GM19351 (cell line): ENCODE measurements around the gene YTHDC1.
"Not testable (repeated sequence)": the region's sequence is repeated elsewhere in the genome, so short reads cannot be mapped to it uniquely, and the experiment has no call there.

Experiments
- ATAC-seq: cut with Tn5 transposase; IDR thresholded peaks from one replicate; pipeline ENCODE4 v1.9.1; 2021; ENCODE audit warnings: mild to moderate bottlenecking, moderate library complexity; ENCODE audit not compliant: unreplicated experiment

YTHDC1 gene

DNA sequence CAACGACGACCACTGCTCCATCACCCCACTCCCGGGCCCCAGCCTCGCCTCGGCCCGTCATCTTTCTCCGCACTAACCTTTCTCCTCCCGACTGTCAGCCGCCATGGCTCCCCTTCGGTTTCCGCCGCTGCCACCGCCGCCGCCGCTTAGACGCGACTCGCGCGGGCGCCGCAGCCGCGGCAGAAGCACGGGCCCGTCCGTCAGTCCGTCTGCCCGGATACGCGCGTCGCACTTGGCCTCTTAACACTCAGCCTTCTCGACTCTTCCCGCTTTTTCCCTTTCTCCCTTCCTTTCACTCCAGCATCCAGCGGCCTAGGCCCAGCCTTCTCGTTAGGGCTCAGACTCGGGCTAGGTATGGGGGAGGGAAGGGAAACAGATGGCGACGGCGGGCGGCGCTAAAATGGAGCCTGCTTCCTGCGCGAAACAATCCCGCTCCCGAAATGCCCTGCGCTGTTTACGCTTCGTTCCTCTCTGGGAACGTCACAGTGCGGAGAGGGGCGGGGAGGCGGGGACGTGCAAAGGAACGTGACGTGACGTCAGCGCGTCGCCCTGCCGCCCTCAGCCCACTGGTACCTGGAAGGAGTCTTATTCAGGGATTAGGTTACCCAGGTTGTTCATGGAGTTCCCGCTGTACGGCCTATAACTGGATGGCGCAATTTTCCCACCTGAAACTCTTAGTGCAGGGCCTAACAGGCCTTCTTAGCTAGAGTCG is at the start of gene YTHDC1:
Gene YTHDC1 (minus strand): TSS at position 442 of the 712 bp plus-strand sequence. CDS start 337 bp downstream, at position 105.
- peak; percentile 92 for ATAC-seq

- ATAC-seq, result no peak
These were observed 49.4 kb upstream of the YTHDC1 start for GRCh38 chr4:68399306-68399705.

DNA sequence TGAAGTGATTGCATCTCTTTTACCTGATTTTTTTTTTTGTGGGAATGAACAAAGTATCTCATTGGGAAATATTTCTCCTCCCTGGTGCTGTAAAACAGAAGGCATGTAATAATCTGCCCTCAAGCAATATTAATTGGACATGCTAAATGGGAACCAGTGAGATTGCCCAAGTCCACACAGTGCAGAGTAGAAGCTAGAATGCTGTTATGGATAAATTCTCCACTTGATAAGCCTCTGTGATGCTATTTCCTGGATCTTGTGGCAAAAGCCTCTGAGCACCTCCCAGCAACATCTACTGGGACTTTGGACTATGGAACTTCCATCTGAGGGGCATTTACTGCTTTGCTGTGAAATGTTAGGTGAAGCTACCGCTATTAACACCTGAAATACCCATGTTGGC is 46.9 kb upstream of the YTHDC1 start:
- ATAC-seq, result no peak

GRCh38 chr4:68391436-68391835 is 41.5 kb upstream of the YTHDC1 start:
- no peak for ATAC-seq

GRCh38 chr4:68390205-68390935 is 40.5 kb upstream of the YTHDC1 start:
- no peak for ATAC-seq

GRCh38 chr4:68389386-68389913 is 39.6 kb upstream of the YTHDC1 start:
- ATAC-seq, result not testable (repeated sequence)

GRCh38 chr4:68388347-68388865 is 38.5 kb upstream of the YTHDC1 start:
- ATAC-seq, result no peak

DNA sequence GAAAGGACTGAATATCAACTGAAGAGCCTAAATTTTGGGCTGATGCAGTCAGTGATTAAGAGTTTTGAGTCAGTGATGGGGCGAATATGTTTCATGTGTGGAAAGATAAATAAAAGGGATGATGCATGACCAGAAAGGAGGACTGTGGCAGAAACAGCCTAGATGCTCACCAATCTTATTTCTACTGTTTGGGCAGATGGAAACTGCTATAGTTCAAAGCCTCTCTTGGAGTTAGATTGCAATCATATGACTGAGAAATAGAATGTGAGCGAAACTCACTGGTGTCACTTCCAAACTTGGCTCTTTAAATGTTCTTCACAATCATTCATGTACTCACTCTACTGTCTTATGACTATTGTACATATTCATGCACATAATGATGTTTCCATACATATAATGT is 35.4 kb upstream of the YTHDC1 start:
- ATAC-seq, result no peak

- no peak for ATAC-seq
These were observed 33.2 kb upstream of the YTHDC1 start for GRCh38 chr4:68383115-68383514.

- ATAC-seq, result no peak
These were observed 28.3 kb upstream of the YTHDC1 start for GRCh38 chr4:68378226-68378625.

DNA sequence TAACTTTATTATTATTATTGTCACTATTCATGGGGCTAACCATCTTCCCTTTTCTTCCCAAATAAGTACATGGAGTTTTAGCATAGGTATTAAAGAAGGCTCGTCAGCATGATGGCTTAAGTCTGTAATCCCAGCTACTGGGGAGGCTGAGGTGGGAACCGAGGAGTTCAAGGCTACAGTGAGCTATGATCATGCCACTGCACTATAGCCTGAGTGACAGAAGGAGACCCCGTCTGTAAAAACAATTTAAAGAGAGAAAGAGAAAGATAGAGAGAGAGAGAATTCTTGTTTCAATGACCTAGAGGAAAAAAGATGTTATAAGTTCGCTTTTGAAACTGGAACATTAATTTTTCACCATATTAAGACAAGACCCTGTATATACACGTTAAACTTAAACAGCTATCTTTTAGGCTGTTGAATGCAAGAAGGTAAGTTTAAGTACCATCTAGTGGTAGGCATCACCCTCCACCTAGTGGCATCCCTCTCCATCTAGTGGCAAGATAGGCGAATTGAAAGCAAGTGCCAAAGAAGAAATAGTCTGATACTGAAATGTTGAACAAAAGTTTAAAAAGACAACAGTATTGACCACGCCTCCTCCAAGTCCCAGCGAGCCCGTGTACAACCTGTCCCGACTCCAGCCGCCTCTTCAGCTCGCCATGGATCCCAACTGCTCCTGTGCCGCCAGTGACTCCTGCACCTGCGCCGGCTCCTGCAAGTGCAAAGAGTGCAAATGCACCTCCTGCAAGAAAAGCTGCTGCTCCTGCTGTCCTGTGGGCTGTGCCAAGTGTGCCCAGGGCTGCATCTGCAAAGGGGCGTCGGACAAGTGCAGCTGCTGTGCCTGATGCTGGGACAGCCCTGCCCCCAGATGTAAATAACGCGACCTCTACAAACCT is 26.0 kb upstream of the YTHDC1 start:
- ATAC-seq, result peak; percentile 94

- no peak for ATAC-seq
These were observed 23.6 kb upstream of the YTHDC1 start for GRCh38 chr4:68373513-68373912.

DNA sequence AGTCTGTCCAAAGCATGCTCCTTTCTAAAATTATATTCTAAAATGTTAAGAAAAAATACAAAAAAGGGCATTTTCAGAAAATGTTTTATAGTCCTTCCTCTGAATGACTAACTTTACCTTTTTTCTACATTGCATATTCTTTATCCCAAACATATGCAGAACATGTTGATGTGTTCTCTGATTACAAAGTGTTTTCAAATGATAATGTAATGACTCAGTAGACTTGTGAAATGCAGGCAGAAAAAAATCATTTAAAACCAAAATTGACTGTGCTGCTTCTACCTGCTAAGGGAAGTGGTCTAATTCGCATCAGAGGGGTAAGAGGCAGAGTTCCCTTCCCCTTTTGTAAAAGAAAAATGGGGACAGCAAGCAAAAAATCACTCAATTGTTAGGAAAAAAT is 22.7 kb upstream of the YTHDC1 start:
- no peak for ATAC-seq

DNA sequence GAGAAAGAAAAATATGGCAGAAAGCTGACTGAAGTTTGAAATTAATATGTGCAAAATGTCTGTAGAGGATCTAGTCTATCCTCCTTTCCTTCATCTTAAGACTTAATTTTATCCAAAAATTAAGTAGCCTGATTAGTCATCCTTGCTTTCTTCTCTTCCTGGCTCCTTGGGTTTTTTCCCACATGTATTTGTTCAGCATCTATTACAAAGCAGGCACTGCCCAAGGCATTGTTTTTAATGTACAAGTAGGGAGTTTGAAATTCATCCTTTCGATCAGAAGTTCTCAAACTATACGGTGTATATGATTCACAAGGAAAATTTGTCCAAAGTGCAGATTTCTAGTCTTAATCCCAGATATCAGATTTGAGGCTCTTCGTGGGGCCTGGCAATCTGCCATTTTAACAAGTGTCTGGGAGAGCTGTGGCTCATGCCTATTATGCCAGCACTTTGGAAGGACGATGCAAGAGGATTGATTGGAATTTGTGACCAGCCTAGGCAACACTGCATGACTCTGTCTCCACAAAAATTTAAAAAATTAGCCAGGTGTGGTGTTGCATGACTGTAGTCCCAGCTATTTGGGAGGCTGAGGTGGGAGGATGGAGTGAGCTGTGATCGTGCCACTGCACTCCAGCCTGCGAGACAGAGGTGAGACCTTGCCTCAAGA is 19.4 kb upstream of the YTHDC1 start:
- no peak for ATAC-seq

DNA sequence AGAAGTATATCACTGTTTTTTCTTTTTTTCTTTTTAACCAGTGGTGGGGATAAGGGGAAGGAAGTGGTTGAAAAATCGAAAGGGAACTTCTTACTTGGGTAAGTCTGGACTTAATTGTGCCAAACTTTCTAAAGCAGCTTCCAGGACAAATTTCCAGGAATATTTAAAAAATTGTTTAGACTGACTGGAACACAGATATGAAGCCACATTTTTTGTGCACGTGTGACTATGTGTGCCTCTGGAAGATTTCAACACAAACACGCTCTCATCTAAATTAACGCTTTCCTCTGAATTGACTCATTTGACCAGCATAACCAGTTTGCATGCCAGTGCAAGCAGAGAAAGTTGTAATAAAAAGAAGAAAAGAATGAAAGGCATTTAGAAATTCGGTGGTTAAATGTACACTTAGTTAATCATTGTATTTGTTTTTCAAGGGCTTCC is 18.8 kb upstream of the YTHDC1 start:
- no peak for ATAC-seq

- no peak for ATAC-seq
These were observed 17.9 kb upstream of the YTHDC1 start for GRCh38 chr4:68367835-68368234.

DNA sequence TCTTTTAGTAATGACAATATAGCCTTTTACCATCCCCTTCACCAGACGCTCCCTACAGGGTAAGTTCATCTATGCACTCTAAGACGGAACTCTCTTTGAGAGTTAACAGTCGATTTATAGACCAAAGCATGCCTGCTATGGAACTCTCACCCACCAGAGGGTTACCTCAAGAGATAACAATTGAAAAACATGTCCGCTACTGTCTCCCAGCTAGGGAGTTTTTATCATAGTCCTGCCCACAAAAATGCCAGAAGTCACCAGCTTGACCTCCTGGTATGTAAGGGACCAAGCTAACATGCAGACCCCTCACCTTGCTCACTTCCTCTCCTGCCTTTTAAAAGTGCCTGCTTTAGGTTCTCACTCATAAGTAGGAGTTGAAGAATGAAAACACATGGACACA is 16.7 kb upstream of the YTHDC1 start:
- ATAC-seq, result no peak

GRCh38 chr4:68365068-68365467 is 15.2 kb upstream of the YTHDC1 start:
- ATAC-seq, result no peak

DNA sequence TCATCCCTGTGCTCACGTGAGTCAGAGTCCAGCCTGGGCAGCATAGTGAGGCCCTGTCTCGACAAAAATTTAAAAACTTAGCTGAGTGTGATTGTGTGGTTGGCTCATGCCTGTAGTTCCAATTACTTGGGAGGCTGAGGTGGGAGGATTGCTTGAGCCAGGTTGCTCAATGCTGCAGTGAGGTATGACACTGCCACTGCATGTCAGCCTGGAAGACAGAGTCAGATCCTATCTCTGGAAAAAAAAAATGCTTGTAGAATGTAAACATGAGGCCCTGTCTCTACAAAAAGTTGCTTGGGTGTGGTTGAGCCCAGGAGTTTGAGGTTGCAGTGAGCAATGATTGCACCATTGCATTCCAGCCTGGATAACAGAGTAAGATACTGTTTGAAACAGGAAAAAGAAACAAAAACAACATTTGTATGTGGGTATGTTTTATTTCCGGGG is 11.3 kb upstream of the YTHDC1 start:
- no peak for ATAC-seq

DNA sequence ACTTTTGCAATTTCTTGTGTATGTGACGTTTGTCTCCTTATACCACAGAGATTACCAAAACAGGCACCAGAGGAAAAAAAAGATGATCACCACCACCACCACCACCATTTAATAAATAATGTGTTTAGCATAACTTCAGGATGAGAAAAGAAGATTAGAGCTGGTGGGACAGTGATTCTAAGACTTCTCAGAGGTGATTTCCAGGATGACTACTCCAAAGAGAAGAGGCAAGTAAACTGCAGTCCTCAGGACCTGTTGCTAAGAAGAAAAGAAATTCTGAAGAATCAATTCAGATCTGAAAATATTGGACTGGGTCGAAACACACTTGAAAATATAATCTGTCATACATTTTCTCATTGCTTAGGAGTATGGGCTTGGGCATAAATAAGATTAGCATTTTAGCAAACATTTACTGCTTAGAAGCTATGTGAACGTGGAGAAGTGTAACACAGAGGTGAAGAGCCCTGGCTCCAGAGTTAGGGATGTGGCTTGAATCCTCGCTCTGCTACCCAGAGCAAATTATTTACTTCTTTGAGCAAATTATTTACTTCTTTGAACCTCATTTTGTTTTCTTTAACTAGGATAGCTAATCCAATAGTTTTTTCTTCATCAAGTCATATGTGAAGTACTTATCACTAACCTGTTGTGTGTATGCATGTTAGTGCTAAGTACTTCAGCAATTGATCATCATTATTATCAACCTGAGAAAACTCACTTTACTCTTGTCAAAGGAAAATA is 10.5 kb upstream of the YTHDC1 start:
- ATAC-seq, result no peak
